ENCODE measurements around the gene PFKM.
"Not testable (repeated sequence)": the region's sequence is repeated elsewhere in the genome, so short reads cannot be mapped to it uniquely, and the experiment has no call there.

PFKM gene

DNA sequence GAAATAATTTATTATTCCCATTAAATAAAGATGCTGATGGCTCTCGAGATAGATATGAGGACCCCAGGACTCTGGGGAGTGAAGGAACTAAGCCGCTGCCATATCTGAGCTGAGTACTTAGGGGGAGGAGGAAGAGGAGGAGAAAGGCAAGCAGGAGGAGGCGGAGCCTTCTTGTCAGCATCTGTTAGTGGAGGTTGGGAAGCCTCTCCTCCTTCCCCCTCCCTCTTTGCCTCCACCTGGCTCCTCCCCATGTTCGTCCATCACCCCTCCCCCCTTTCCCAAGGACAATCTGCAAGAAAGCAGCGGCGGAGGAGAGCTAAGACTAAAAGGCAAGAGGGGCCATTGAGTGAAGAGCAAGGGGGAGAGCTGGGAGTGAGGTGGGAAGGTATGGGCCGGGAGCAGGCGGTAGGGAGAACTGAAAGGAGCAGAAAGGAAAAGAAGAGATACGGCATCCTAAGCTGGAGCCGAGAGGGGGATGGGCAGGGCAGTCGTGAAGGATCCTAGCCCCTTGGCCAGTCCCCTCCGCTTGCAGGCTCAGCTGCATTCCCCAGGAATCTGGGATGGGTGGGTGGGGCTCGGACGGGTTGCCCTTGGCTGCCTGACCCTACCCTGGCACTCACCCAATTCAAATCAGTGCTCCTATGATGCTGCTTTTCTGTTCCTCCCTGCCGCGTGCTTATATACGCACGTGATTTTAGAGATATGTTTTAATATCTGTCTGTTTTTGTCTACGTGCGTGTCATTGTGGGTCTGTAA is at the start of gene PFKM:
Gene PFKM (plus strand): TSS at position 287 of the 756 bp plus-strand sequence. CDS start 3,411 bp downstream, outside the sequence.
- peak; percentile 58 to 71 for DNase-seq

DNA sequence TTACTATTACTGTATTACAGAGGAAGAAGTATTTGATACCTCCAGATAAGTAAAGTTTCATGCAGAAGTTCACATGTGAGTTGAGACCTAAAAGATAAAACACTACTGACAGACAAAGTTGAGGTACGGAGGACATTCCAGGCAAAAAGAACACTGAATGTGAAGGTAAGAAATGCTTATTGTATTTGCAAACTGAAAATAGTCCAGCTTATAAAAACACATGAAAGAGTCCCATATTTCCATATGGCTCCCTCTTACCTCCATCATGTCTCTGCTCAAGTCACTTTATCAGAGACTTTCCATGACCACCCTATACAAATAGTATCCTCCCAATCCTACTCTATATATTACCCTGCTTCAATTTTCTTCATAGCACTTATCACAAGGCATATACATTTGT is 49.1 kb upstream of the PFKM start:
- DNase-seq: no peak

DNA sequence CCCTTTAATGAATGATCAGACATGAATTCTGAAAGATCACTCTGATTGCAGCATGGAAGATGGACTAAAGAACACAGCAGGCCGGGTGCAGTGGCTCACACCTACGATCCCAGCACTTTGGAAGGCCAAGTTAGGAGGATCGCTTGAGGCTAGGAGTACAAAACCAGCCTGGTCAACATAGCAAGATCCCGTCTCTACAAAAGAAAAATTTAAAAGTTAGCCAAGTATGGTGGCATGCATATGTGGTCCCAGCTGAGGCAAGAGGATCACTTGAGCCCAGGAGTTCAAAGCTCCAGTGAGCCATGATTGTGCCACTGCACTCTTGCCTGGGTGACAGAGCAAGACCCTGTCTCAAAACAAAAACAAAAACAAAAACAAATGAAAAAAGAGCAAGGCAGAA is 48.4 kb upstream of the PFKM start:
- no peak for DNase-seq

DNA sequence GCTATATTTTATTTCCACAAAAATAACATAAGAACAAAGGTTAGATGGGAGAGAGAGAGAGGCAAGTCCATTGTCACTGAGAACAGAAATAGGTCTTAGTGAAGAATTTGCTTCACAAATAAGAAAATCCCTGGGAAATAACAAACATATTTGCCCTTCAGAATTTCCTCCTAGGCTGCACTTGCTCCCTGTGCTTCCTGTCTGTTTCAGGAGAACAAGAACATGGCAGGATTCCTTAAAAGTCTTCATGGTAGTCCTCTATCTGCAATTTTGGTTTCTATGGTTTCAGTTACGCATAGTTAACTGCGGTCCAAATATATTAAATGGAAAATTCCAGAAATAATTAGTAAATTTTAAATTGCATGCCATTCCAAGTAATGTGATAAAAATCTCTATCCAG is 47.4 kb upstream of the PFKM start:
- DNase-seq: no peak

DNA sequence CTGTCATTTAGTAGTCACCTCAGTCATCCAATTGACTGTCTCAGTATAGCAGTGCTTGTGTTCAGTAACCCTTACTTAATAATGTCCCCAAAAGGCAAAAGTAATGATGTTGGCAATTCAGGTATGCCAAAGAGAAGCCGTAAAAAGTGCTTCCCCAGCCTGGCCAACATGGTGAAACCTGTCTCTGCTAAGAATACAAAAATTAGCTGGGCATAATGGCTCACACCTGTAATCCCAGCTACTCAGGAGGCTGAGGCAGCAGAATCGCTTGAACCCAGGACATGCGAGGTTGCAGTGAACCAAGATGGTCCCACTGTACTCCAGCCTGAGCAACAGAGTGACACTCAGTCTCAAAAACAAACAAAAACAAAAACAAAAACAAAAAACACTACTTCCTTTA is 46.9 kb upstream of the PFKM start:
- DNase-seq: no peak

DNA sequence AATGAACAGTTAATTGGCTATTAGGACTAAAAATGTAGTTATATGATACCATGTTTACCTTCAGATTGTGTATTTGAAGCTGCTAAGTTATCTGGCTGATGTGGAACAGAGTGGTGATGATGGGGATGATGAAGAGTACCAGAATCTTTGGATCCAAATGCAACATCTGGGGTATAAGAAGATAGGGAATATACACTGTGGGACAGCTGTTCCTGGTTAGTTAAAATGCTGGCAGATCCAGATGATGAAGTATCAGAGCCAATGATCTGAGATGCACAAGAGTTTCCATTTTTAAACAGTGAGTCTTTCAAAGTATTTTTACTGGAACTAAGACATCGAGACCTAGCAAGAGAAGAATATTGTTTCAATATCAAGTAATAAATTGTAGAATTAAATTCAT is 44.9 kb upstream of the PFKM start:
- no peak for DNase-seq

DNA sequence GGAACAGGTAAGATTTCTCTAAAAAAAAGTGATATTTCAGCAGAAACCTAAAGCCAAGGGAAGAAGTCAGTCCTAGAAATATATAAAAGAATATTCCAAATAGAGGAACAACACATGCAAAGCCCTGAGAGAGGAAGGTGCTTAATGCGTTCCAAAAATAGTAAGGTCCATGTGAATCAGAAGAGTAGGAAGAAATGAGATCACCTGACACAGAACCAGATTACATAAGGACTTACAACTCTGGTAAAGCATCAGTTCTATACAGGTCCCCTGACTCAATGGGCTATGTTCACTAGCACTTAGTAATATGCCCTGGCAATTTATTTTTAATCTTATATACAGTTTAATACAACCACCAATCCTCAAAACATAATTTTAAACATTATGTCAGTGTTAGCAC is 43.3 kb upstream of the PFKM start:
- DNase-seq: no peak

DNA sequence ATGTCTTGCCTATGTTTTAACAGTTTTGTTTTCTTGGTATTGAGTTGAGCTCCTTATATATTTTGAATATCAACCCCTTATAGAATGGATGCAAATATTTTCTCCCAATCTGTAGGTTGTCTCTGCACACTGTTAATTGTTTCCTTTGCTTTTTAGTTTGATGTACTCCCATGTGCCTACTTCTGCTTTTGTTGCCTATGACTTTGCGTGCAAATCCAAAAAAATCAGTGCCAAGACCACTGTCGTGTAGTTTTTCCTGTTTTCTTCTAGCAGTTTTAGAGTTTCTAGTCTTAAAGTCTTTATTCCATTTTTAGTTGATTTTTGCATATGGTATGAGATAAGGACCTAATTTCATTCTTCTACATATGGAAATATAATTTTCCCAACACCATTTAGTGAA is 42.1 kb upstream of the PFKM start:
- no peak for DNase-seq

DNA sequence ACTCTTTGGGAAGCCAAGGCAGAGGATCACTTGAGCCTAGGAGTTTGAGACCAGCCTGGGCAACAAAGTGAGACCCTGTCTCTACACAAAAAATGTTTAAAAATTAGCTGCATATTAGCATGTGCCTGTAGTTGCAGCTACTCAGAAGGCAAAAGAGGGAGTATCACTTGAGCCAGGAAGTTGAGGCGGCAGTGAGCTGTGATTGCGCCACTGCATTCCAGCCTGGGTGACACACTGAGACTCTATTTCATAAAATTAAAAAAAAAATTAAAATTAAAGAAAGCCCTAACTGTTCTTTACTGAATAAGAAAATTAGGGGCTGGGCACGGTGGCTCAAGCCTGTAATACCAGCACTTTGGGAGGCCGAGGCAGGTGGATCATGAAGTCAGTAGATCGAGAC is 40.3 kb upstream of the PFKM start:
- DNase-seq: no peak

DNA sequence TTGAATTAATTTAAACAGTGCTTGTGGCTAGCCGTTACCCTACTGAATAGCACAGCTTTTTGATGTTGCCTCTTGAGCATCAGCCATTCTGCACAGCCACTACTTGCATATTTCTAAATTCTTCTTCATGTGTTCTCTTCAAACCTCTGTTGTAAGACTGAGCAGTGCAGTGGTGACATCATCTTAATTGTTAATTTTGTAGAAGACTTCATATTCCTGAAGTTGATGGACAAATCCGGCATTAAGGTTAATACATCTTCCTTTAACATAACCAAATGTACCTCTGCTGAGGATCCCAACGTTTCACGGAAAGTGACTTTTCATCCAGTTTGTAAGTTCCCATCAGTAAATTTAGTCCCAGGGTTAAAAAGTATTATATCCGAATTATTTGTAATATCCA is 38.9 kb upstream of the PFKM start:
- no peak for DNase-seq

DNA sequence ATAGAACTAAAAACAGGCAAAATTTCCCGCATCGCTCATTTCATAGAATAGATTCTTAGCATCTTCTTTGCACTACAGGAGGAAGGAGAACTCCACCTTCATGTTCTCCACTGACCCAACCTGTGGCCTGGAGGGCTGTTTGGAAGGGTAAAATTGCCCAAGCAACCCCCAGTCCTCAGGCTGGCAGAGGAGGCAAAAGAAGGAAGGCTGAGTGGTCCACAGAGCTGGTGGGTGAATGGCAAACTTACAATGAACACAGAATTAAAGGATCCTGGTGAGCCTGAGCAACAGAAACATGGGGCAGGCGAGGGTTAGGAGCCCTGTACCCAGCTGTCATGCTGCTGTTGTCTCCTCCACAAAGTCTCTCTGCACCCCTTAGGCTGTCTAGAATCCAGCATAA is 38.3 kb upstream of the PFKM start:
- DNase-seq: no peak

DNA sequence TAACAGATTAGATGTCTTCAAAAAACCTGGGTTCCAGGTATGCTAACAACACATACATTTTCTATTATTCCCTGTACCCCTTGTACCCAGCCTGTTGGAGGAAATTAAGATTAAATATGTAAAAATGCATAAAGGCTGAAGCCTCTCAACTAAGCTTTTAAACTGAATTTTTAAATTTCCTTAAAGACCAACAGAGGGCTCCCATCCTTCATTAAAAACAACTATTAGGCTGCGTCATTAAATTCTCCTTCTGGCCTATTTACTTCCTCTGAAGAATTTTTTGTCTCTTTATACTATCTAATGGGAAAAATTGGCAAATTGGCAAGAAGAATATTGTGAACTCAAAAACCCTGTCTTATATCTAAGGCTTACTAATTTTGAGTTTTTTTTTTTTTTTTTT is 35.1 kb upstream of the PFKM start:
- DNase-seq: no peak

DNA sequence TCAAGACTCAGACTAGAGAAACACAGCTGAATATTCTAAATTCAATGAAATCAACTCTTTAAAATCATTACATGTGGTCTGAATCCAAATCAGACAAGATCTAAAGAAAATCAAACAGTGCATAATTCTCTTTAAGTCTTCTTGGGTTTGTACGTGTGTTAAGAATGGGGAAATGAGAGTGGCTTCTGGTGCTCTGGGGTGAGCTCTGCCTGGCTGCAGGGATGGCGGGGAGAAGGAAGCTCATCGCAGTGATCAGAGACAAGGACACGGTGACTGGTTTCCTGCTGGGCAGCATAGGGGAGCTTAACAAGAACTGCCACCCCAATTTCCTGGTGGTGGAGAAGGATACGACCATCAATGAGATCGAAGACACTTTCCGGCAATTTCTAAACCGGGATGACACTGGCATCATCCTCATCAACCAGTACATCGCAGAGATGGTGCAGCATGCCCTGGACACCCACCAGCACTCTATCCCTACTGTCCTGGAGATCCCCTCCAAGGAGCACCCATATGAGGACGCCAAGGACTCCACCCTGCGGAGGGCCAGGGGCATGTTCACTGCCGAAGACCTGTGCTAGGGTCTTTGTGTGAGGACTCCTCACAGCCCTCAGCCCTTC is 34.2 kb upstream of the PFKM start:
- DNase-seq: no peak

DNA sequence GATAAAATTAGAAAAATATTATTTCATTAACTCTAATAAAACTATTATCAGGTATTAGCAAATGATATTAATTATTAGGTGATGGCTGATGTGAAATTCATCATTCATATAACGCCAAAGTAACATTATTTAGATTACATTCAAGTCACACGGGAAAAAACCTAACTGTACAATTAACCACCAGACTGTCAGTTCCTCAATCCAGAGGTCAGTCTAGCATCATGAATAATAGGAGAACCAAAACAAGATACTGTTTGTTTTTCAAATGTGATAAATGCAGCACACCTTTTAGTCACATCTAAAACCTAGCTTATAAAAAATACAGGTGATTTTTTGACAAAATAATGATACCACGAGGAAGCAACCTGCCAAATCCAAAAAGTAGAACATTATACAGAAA is 32.8 kb upstream of the PFKM start:
- no peak for DNase-seq

DNA sequence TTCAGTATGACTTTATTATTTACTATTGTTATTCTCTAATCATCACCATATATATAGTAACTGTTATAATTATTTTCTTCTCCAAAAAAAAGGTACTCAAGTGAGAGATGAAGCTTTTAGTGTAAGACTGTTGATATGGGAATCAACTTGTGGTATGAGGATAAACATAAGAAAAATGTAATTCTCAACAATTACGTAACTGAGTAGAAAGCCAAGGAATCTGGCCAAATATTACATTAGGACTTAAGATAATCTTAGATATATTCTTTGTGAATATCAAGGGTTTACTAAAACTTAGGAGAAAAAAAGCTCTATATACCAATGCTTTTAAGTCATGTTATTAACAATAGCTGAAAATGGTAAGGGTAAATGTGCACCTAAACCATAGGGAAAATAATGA is 26.6 kb upstream of the PFKM start:
- no peak for DNase-seq

DNA sequence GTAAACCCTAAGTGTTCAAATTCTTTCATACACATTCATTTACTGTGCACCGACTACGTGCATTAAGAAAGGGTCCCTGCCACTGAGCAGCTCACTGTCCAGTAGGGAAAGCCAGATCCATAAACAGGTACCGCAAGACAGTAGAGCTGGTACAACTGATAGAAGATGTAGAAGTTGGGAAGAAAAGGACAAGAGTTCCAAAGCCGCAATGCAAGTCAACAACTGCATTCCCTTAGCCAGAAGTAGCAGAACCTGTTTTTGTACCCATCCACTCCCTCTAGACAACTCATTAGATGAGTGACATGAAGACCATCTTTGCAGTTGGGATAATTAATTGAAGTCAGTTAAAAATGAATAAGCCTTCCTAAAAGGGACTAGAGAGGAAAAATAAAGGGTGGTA is 14.6 kb upstream of the PFKM start:
- DNase-seq: no peak

DNA sequence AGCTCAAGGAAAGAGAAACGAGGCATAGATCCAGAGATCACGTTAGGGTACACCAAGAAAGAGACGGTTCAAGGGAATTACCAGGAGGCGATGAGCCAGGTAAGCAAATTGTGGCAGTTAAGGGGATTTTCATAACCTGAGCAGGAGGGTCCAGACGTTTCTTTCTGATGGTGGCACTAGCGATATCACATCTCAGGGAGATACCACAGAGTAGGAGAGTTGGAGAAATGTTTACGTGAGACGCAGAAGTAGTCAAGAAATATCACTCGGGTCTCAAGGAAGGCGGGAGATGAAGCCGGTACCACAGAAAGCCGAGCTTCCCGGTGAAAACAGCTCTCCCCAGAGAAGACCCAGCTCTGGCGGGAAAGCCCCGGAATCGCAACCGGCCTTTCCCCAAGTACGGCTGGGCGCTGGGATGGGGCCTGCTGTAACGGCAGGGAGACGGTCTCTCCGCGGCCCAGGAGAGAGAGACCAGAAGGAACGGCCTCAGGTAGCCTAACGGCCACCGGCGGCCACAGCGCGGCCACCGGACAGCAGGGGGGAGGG is 13.8 kb upstream of the PFKM start:
- DNase-seq: peak; percentile 34 to 35

DNA sequence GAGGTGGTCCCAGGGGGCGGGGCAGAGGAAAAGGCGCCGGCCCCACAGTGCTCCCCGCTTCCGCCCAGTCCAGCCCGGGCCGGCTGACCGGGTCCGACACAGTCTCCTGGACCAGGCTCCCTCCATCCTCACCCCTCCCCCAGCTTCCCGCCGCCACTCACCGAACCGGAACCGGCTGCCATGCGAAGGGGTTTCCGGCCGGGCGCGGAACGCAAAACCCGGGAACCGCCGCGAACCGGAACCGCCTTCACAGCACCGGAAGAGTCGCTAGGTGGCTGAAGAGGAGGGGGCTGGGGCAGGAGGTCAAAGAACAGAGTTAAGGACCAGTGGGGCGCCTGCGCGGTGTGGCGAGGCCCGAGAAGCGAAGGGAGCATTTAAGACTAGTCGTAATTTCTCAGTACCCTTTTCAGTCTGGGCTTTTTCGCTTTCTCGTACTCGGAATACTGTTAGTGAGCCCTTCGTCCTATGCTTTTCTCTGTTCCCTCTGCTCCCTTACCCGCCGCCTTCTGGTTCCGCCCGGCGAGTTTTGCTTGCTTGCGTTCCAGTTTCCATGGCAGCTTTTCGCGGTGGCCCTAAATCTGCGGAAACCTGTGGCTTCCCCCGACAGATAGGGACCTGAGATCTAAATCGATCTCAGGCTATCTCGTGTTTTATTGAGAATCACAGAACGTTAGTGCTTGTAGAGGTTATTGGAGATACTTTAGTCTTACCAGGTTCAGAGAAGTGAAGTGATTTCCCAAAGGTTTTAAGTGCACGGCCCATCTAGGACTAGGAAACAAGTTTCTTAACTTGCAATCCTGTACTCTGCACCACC is 13.1 kb upstream of the PFKM start, which contains the start of gene SENP1:
Gene SENP1 (minus strand): TSS at position 213 of the 814 bp plus-strand sequence. CDS start 4,607 bp downstream, outside the sequence.
- DNase-seq: peak; percentile 89 to 90

DNA sequence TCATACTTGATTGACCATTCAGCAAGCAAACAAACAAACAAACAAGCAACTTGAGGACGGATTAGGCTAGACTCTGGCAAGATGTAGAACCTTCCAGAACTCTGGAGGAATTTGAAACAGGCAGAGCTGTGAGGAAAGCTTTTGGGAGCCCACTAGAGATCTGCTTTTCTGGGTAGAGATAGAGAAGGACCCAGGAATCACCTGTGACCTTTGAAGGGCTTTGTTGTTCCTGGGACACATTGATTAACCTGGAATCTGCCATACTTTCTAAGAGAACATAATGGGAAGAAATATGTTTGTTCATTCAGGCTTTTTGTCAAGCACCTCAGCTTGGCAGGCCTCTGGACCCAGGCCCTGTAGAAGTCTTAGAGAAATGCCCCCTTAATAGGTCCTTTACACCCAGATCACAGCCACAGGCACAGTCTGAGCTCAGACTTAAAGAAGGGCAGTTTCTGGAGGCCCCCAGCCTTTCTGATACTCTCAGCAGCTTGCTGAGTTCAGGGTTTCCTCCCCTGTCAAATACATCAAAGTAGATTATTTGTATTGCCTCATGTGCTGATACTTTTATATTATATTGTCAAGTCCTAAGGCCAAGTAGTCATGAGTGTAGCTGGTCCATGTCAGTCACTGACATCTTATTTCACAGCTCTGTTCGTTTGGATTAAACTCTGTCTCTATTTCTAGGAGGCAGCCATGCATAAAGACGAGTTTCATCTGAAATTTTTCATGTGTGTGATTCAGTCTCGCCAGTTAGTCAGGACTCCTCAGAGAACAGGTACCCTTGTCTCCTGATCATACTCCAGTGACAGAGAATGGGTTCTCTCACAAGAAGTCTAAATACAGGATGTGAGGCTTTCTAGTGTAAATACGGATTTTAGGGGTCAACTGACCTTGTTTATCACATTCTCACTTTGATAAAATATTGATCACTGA is 12.2 kb upstream of the PFKM start:
- no peak for DNase-seq

DNA sequence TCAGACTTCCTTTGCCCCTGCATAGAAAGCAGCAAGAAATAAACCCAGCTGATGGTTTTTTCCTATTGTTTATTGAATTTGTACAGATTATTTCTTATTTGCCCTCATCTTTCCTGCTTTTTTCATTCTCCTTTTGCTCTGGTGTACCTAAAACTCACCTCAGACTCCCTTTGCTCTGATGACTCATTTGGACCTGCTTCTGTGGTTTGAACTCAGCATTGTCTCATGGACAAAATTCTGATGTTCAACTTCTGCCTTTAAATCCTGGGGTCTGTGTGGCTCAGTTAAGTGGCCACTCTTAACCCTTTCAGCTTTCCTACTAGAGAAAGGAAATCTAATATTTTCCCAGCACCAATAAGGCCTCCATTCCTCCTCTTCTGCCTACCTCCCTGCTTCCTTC is 9.7 kb upstream of the PFKM start:
- no peak for DNase-seq

DNA sequence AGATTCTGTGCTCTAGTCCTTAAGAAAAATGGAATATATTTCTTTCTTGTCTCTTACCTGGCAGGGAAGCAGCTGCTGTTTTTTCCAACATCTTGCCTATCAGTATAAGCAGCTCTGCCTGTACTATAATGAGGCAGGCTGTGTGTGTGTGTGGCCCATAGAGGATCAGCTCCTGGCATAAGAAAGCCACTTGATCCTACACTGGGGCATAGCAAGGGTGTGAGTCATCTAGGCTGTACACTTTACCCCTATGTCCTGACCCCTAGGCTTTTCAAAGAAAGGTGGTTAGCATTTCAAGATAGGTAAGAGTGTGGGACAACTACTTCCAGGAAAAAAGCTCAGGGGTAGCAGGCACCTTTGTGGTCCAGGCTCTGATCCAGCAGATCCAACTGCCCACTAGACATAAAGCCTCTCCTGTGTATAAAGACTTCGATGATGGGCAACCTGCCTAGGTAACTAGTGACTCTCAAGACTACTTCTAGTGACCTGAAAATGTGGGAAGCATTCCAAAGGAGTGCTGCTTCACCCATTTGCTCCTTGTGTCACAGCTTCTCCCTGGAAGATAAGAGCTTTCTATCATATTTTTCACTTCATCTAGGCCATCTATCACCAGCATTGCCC is 8.4 kb upstream of the PFKM start:
- no peak for DNase-seq

DNA sequence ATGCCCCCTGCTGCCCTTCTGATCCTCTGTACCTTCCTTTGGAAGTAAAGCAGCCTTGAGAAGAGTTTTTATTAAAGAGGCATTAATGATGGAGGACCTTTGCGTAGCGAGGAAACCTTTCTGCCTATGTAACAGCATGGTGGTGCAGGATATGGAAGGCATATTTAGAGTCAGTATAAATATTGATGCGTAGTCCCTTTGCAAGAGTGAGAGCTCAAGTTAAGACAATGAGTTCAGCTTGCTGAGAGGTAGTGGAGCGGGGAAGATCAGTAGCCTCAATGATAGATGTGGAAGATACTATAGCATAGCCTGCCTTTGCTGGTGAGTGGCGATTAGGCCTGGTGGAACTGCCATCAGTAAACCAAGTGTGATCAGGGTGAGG is 7.9 kb upstream of the PFKM start:
- DNase-seq: not testable (repeated sequence)
